GM18502 (cell line): ENCODE results near the gene SH3D19.
"Not testable (repeated sequence)": the region's sequence is repeated elsewhere in the genome, so short reads cannot be mapped to it uniquely, and the experiment has no call there.

Source experiments
- ATAC-seq: cut with Tn5 transposase; IDR thresholded peaks from one replicate; pipeline ENCODE4 v1.9.1; 2021; ENCODE audit warnings: mild to moderate bottlenecking; ENCODE audit not compliant: unreplicated experiment, poor library complexity

The SH3D19 gene

DNA sequence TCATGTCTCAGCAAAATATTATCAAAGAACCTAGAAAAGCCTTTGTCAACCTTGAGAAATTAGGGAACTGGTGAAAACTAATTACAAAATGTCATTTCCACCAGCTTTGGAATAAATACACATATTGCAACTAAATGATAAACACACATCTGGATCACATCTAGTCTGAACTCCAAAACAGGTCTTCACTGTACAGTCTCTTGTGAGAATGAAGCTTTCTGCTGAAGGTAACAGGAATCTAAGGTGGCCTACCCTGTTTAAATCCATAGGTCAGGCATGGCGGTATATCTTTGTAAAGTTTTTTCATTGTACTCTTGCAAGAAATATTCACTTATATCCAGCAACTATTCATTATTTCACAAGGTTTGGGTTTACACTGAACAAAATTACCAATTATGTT lies 1.7 kb downstream of the SH3D19 start:
- ATAC-seq: no peak

DNA sequence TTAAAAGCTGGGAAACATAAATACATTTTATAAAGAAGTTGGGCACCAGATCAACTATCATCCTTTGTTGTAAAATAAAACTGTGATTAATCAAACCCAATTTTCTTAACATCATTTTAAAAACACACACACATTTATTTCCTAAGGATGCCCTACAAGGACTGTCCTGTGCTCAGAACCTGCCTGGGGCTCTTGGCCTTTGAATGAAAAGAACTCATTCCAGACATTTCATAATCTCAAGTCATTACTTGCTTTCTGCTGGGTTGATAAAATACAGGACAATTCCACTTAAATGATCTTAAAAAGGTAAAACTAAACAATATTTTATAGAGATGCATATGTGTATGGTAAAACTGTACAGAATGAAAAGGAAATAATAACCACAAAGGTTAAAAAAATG lies 2.8 kb downstream of the SH3D19 start:
- ATAC-seq: no peak

DNA sequence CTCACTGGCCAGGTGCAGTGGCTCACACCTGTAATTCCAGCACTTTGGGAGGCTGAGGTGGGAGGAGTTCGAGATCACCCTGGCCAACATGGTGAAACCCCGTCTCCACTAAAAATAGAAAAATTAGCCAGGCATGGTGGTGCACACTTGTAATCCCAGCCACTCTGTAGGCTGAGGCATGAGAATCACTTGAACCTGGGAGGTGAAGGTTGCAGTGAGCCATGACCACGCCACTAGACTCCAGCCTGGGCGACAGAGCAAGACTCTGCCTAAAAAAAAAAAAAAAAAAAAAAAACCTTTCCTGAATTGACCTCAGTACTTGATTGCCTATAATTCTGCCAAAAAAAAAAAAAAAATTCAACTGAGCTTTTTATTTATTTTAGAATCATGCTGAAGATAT lies 3.2 kb downstream of the SH3D19 start:
- ATAC-seq: not testable (repeated sequence)

DNA sequence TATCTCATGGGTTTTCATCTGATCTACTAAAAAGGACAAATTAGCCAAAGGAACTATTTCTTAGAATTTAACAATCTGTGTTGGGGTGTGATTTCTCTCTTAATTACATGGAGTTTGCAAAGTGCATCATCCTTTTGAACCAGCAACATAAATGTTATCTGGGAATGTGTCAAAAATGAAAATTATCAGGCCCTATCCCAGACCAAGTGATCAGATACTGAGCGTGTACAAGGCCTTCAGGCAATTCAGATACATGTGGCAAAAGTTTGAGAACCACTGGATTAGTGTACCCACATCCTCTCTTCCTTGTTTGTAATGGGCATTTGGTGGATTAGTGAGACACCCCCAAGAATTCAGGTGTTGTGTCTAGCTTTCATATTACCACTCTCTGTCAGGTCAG lies 3.8 kb downstream of the SH3D19 start:
- ATAC-seq: no peak

DNA sequence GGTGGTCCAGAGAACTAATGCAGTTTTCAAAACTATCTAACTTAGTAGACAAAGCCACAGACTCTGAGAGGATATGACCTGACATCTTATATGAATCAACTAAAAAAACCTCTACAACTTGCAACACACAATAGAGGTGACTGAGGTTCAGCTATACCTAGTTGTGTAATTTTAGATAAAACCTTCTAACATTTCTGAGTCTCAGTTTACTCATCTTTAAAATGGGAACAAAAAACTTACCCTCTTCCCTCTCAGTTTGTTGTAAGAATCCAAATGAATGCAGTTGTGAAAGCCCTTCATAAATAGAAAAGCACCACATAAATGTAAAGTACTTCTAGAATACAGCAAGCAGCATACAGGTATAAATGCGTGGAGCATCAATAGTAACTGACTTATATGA lies 5.9 kb downstream of the SH3D19 start:
- no peak for ATAC-seq

DNA sequence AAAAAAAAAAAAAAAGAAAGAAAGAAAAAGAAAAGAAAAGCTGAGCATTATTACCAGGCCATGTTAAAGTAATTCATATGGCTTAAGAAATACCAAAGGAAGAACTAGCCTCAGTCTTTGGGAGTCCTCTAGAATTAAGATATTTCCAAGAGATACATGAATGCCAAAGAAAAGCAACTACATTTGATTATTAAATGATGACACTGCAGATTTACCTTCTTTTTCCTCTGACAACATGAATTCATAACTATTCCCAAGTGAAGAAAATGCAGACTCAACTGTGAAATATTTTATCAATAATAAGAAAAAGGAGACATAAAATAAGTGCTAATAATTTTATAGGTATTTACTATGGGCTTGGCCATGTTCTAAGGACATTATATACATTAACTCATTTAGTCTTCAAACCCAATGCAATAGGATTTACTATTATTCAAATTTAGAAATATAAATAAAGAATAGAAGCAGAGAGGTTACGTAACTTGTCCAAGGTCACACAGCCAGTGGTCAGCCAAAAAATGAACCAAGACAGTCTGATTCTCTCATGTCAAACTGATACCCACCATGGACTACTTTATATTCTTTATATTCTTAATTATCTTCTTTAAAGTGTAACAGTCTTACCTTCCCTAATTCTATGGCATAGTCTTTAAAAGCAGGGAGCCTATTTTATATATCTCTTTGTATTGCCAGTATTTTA lies 6.9 kb downstream of the SH3D19 start:
- ATAC-seq: no peak

DNA sequence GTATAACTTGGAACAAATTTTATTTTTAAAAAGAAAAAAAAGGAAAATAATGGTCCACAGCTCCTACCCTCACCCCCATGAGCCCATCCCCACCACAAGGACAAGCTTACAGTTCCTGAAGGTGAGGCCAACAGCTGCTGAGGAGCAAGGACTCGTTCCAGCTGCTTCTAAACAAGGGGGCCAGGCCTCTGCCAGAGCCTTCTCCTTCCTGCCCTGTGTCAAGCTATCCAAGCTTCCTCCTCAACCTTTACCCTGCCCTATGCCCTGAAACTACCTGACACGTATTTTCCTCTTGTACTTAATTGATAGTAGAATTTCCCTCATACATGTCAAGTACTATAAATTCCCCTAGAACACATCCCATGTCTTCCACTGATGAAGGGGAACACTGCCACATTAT lies 8.8 kb downstream of the SH3D19 start:
- ATAC-seq: no peak

DNA sequence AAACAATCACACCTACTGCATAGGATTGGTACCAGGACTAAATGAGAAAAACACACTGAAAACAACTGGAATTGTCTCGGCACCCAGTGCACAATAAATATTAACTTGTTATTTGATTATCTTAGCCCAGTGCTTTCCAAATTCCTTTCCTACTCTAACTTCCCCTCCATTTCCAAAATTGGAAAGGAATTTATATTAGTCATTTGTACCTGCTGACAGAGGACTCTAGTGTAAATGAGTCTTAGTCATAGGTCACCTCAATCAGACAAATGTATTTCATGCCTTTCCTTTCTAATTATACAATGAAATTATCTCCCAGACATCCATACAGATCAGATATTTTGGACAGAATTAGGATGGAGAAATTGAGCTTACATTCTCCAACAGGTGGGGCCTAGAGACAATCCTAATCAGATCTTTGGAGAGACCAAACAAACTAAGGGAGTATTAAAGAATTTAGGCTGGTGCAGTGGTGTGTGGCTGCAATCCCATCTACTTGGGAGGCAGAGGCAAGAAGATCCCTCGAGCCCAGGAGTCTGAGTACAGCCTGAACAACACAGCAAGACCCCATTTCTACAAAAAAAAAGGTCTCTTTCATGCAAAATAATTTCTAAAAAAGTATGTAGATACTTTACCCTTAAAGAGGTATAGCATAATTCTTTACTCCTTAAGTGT lies 10.1 kb downstream of the SH3D19 start:
- no peak for ATAC-seq

DNA sequence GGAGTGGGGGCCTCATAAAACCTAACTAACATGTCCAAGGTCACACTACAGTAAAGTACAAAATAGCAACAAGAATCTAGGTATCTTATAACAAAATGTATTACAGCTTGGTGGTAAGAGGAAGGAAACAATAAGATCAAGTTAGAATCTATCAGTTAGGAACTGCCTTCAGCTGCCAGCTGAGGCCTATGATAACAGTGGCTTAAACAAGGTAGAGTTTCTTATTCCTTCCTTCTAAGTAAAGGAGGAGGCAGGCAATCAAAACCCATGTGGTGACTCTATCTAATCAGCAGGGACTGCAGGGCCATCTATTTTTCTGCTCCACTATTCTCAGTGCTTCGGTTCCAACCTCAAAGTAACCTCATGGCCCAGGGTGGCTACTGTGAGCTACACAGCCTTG lies 10.9 kb downstream of the SH3D19 start:
- no peak for ATAC-seq

DNA sequence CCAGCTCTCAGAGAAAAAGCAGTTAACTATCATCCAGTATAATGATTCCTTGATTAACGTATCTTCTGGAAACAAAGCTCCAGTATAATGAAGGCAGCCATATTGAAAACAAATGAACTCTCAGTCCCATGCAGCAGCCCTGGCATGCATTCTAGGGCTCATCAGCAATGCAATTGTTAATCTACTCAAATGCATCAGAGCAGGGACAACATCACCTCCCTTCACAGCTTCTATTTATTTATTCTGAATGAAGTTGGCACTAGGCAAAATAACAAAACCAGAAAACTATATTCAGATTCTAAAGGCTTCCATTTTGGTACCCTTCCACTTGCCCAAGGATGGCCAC lies 11.4 kb downstream of the SH3D19 start:
- ATAC-seq: no peak

DNA sequence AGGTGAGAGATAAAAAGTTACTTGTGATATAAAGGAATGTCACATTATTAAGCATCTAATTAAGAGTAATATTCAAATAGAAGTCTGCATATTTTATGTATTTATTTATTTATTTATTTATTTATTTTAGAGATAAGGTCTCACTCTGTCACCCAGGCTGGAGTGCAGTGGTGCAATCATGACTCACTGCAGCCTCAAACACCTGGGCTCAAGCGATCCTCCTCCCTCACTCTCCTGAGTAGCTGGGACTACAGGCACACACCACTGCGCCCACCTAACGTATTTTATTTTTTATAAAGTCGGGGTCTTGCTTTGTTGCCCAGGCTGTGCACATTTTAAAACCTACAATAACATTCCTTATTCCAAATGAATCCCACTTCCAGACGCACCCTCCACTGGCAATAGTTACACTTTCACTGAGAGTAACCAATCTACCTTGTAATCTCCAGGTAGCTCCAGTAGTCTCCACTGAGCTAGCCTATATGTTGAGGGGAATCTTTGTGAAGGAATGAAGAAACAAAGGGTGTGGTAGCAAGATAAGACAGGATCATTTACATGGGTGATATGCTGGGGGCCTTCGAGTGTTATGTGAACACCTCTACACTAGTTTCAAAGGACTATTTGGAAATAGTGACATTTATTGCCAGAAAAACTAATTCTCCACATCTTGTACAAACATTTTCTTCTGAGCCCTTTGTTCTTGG lies 11.9 kb downstream of the SH3D19 start:
- no peak for ATAC-seq

DNA sequence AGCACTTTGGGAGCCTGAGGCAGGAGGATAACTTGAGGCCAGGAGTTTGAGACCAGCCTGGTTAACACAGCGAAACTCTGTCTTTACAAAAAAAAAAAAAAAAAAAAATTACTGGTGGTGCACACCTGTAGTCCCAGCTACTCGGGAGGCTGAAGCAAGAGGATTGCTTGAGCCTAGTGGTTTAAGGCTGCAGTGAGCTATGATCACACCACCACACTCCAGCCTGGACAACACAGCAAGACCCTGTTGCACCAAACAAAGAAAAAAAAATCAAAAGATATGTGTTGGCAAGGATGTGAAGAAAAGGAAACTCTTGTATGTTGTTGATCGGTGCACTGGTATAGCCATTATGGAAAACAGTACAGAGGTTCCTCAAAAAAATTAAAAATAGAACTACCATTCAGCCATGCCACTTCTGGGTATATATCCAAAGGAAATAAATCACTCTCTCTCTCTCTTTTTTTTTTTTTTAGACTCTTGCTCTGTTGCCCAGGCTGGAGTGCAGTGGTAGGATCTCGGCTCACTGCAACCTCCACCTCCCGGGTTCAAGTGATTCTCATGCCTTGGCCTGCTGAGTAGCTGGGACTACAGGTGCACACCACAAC lies 15.2 kb downstream of the SH3D19 start:
- ATAC-seq: no peak

DNA sequence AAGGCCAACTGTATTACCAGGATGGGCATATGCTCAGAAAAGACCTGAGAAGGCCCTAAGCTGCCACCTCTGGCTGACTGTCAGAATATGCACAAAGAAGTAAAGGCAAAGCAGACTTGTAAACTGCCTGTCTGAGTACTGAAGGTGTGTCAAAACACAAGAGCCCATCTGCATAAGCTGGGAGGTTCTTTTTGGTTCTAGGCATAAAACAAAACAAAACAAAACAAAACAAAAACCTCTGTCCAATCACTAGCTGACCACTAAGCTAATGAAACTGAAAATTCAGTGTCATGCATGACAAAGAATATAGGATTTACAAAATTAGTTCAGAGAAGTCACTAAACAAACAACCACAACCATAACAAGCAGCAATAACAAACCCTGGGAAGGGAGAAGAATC lies 20.6 kb downstream of the SH3D19 start:
- peak; percentile 80 for ATAC-seq

DNA sequence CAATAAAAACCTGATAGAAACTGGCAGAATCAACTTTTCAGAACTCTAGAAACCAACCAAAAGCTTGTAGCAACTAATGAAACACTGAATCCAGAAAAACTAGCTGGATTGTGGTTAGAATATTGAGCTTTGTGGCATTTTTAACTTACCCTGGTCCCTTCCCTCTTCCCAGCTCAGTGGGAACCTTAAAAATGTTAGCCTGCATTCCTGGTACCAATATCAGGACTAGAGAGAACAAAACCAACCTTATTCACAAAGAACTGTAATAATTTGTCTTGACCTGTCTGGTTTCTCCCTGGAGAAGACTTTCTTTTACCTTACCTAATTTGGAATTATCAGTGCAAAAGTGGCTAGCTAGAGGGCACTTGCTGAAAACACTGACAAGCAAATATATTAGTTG lies 21.2 kb downstream of the SH3D19 start:
- ATAC-seq: no peak

DNA sequence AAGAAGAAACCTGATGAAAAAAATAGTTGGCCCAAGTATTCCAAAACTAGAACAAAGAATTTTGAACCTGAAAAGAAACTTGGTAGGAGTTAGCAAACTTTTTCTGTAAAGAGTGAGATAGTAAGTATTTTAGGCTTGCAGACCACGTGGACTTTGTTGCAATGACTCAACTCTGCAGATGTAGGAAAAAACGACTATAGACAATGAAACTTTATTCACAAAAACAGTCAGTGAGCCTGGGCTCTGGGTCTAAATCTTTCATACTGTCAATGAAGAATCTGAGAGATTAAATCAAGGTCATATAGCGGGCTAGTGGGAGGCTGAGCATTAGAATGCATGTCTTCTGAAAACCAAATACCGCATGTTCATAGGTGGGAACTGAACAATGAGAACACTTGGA lies 23.0 kb downstream of the SH3D19 start:
- ATAC-seq: no peak

DNA sequence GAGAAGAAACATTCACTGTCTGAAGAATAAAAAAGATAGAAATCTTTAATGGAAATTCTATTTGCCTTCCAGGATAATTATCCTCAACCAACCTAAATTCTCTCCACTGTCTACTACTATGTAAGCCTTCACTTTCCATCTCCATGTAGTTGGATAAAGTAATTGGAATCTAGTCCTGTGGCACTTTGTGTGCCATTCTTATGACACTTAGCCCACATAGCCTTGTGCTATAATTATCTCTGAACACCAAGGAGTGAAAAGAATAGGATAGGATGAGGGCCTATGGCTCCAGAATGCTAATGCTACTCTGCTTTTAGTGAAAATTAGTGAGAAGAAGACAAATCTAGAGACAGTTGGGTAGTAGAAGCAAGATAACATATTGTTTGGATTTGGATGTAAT lies 28.2 kb downstream of the SH3D19 start:
- ATAC-seq: no peak

DNA sequence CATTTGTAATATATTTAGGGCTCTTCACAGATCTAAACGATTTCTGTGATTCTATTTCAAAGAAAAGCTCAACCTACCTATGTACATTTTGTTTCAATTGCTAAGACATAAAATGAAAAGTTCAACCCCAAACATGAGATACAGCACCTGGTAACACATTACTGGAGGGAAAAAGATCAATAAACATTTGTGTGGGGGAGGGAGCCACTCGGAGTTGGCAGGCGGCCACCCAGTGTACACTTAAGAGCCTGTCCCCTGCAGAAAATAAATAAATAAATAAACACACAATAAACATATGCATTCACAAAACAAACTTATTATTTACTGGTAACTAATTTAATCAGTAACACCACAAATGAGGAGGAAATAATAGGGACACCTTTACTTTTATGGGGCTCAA lies 29.2 kb downstream of the SH3D19 start:
- no peak for ATAC-seq

DNA sequence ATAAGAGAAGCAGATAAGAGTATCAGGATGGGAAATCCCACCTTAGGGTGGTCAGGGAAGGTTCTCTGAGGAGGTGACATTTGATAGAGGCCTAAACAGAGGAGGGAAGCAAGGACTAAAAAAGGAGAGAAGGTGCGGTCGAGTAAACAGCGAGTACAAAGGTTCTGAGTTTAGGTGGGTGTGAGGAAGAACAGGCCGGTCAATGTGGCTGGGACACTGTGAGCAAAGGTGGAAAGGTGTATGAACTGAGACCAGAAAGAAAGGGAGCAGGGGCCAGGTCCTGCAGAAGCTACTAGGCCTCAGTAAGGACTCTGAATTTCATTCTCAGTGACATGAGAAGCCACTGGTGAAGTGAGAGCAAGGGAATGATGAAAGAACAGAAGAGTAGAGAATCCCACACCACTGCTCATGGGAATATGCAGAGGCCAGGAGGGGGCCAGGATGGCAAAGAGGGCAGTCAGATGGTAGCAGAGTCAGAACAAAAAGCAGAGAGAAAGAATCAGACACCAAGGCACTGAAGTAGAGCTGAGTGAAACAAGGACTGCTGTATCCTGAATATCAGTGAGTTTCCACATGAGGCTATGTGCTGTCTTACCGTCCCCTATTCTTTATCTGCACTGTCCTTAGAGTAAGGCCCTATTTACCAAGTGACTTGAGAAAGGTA lies 30.4 kb downstream of the SH3D19 start:
- ATAC-seq: no peak

DNA sequence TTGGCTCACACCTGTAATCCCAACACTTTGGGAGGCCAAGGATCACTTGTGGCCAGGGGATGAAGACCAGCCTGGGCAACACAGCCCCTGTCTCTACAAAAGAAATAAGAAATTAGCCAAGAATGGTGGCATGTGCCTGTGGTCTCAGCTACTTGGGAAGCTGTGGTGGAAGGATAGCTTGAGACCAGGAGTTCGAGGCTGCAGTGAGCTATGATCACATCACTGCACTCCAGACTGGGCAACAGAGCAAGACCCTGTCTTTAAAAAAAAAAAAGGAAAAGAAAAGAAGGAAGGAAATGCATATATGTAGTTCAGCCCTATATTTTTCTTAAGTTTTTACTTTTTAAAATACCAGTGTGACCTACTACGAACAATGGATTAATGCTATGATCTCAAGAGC lies 33.4 kb downstream of the SH3D19 start:
- no peak for ATAC-seq

DNA sequence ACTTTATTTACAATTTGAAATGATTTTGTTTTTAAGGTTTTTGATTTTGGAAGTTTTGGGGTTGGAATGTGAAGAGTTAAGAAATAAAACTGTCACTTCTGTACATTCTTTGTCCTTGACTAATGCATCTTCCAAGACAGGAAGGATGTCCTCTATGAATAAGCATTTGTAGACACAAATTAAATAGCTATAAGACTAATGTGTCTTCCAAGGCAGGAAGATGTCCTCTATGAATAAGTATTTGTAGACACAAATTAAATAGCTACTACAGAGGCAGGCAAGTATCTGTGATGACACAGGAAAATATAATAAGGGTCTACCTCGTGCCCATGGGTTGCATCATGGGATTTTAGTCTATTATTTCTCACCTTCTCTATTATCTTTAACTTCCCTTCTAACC lies 33.9 kb downstream of the SH3D19 start:
- ATAC-seq: no peak

DNA sequence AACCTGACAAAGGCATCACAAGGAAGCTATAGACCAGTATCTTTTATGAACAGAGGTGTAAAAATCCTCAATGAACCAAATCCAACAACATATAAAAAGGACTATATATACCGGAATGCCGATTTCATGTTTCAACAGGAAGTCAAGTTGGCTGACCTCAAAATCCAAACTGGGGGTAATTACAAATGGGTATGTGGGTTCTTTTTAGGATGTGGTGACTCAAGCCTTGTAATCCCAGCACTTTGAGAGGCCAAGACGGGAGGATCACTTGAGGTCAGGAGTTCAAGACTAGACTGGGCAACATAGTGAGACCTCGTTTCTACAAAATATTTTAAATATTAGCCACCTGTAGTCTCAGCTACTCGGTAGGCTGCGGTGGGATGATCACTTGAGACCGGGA lies 38.0 kb downstream of the SH3D19 start:
- ATAC-seq: no peak
